Measurements from ENCODE around the gene ETFRF1. TPM values are rescaled to one million over a fixed set of nuclear protein-coding genes. Genes with fewer than 3 reads are reported as not detected.

The ETFRF1 gene
- total RNA-seq, 2 experiments from 2014 or later, result 10.1 to 11.0 TPM

DNA sequence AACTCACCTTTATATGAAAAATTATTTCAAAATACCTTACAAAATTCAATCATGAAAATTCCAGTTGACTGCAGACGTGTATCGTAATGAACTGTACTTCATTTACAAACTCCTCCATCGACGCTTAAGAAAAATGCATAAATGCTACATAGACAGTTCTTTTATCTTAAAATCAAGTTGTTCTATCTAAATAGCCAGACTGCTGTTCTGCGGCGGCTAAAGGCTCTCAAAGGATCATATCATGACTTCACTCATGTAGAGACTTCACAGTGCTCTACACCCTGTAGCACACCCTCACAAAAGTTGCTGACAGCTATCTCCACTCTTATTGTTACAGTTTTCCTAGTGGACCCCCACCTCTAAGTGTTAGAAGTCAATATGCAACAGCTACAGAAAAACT is 50.5 kb downstream of the ETFRF1 start:
- H3K27me3 Mint-ChIP-seq, result no peaks in the 10 kb centered on the region
- TF ChIP-seq CTCF (IDR thresholded peaks at IDR 0.05), result no peak
- H3K9me3 Mint-ChIP-seq, result peaks cover 3% of the 10 kb centered on the region
- DNase-seq (no peak), ATAC-seq (no peak)
- H3K4me1 Mint-ChIP-seq (ENCODE audit: low read depth), result peaks cover 55% of the 10 kb centered on the region
- intact Hi-C loops (cut with micrococcal nuclease), result loop anchor here (5.0 kb wide), 1 partner anchor 77 kb away; no protein-coding TSS in a partner anchor
- no peak overlapping the region for H3K4me3 Mint-ChIP-seq
- H3K36me3 Mint-ChIP-seq (ENCODE audit: low read depth), result peaks cover 33% of the 10 kb centered on the region
- peak overlapping the region; percentile 13 for H3K27ac Mint-ChIP-seq
- ChIA-PET POLR2A (interaction anchor here (0.6 kb wide), 1 partner anchor 64 kb away, joined by 3 read pairs; no protein-coding TSS in a partner anchor), CTCF (no interaction called here)

GRCh38 chr12:25248137-25248536 is 53.1 kb downstream of the ETFRF1 start:
- Mint-ChIP-seq H3K27me3 (no peaks in the 10 kb centered on the region), H3K36me3 (ENCODE audit: low read depth) (peaks cover 31% of the 10 kb centered on the region), H3K9me3 (peaks cover 3% of the 10 kb centered on the region), H3K4me1 (ENCODE audit: low read depth) (peaks cover 45% of the 10 kb centered on the region), H3K27ac (no peak overlapping the region), H3K4me3 (no peak overlapping the region)
- ATAC-seq (no peak), DNase-seq (no peak)
- intact Hi-C loops (cut with micrococcal nuclease), result loop anchor here (5.0 kb wide), 1 partner anchor 74 kb away; no protein-coding TSS in a partner anchor
- no peak for TF ChIP-seq CTCF (IDR thresholded peaks at IDR 0.05)
- POLR2A ChIA-PET, result interaction anchor here (1.0 kb wide), 1 partner anchor 129 kb away, joined by 3 read pairs; no protein-coding TSS in a partner anchor
- CTCF ChIA-PET, result interaction anchor here (1.0 kb wide), 1 partner anchor 9 kb away, joined by 3 read pairs; no protein-coding TSS in a partner anchor

GRCh38 chr12:25248732-25249131 is 53.7 kb downstream of the ETFRF1 start:
- ATAC-seq (no peak), DNase-seq (no peak)
- ChIA-PET CTCF (interaction anchor here (1.0 to 1.2 kb wide), 2 partner anchors 8 to 9 kb away, joined by 3 to 4 read pairs; no protein-coding TSS in a partner anchor), POLR2A (interaction anchor here (0.6 to 1.3 kb wide), 4 partner anchors 32 to 139 kb away, joined by 3 to 6 read pairs (median 3); no protein-coding TSS in a partner anchor)
- Mint-ChIP-seq H3K36me3 (ENCODE audit: low read depth) (peaks cover 29% of the 10 kb centered on the region), H3K27me3 (no peaks in the 10 kb centered on the region), H3K4me1 (ENCODE audit: low read depth) (peaks cover 45% of the 10 kb centered on the region), H3K4me3 (peak overlapping the region; percentile 94), H3K9me3 (peaks cover 3% of the 10 kb centered on the region), H3K27ac (no peak overlapping the region)
- intact Hi-C loops (cut with micrococcal nuclease), result loop anchor here (5.0 kb wide), 1 partner anchor 74 kb away; no protein-coding TSS in a partner anchor
- no peak for TF ChIP-seq CTCF (IDR thresholded peaks at IDR 0.05)

GRCh38 chr12:25249931-25250738 is 55.1 kb downstream of the ETFRF1 start:
- Mint-ChIP-seq H3K9me3 (peaks cover 3% of the 10 kb centered on the region), H3K27ac (peak overlapping the region; percentile 94), H3K27me3 (no peaks in the 10 kb centered on the region), H3K4me1 (ENCODE audit: low read depth) (peaks cover 39% of the 10 kb centered on the region), H3K36me3 (ENCODE audit: low read depth) (peaks cover 22% of the 10 kb centered on the region), H3K4me3 (peak overlapping the region; percentile 94)
- ChIA-PET POLR2A (interaction anchor here (1.0 to 1.4 kb wide), 3 partner anchors 9 to 137 kb away, joined by 4 to 6 read pairs (median 5); no protein-coding TSS in a partner anchor), CTCF (interaction anchor here (0.6 to 2.5 kb wide), 6 partner anchors 9 to 133 kb away, joined by 3 to 21 read pairs (median 4); no protein-coding TSS in a partner anchor)
- ATAC-seq (peak; percentile 60), DNase-seq (peak; percentile 57)
- intact Hi-C loops (cut with micrococcal nuclease), result loop anchor here (5.0 kb wide), 1 partner anchor 72 kb away; no protein-coding TSS in a partner anchor
- TF ChIP-seq CTCF (IDR thresholded peaks at IDR 0.05), result no peak

Measured in activated CD8-positive, alpha-beta T cell treated with anti-CD3 and anti-CD28 coated beads for 36 hours (primary cell).